ENCODE data around the gene ANKMY2.

DNA sequence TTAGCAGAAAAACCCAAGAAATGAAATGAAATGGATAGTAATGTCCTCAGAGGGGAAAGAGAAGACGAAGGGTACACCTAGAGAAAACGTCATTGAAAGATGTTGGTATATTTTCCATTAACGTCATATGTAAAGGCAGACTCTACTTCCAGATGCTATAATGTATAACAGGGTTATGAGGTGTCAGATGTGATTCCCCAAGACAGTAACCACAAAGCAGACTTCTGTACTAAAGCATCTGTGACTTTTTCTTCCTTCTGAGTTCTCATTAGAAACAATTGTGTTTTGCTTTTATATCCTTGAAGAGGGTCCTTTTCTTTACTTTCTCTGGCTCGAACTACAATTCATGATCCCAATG, 81.6 kb downstream of the ANKMY2 start:
- TF ChIP-seq, protein P1, sequence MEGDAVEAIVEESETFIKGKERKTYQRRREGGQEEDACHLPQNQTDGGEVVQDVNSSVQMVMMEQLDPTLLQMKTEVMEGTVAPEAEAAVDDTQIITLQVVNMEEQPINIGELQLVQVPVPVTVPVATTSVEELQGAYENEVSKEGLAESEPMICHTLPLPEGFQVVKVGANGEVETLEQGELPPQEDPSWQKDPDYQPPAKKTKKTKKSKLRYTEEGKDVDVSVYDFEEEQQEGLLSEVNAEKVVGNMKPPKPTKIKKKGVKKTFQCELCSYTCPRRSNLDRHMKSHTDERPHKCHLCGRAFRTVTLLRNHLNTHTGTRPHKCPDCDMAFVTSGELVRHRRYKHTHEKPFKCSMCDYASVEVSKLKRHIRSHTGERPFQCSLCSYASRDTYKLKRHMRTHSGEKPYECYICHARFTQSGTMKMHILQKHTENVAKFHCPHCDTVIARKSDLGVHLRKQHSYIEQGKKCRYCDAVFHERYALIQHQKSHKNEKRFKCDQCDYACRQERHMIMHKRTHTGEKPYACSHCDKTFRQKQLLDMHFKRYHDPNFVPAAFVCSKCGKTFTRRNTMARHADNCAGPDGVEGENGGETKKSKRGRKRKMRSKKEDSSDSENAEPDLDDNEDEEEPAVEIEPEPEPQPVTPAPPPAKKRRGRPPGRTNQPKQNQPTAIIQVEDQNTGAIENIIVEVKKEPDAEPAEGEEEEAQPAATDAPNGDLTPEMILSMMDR (IDR thresholded peaks at IDR 0.05; ENCODE audit: low read depth, low read length, poor library complexity, severe bottlenecking), result no peak
- no peak for TF ChIP-seq EZH2phosphoT487 (IDR thresholded peaks at IDR 0.05; ENCODE audit: borderline replicate concordance, low read length)

Measured in DOHH2 (cell line).